GM18951 (cell line): ENCODE measurements around the gene SAMMSON.

Source experiments
- POLR2A ChIP-seq: IDR thresholded peaks from 4 replicates; pipeline ENCODE4 v1.6.1; 2011; ENCODE audit warnings: mild to moderate bottlenecking; ENCODE audit not compliant: insufficient read length, insufficient read depth; ENCODE audit errors: extremely low read depth
- in situ Hi-C: fragments of 300-500 bp; cut with MboI; formaldehyde crosslinking; loops from one replicate; pipeline ENCODE4 v1.12.0; 2022; ENCODE audit warnings: low sequenced_read_pairs, mixed read lengths, inconsistent platforms; ENCODE audit not compliant: unreplicated experiment

Gene SAMMSON

DNA sequence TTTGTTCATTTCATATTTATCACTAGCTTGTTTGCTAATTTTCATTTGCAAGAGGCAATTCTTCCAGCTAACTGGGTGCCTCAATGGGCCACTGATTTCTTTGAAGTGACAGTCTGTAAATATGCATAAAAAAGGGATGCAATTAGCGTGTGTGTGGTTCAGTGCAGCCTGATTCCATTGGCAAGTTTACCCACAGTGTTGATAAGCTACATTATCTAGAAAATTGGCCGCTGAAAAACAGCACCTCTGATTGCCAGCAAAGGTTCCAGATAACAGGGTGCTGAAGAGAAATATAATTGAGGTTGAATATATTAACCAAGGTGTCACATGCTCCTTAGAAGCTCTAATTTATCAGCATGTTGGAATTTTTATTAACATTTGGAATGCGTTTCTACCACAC, 76.9 kb downstream of the SAMMSON start:
- in situ Hi-C loops = no loop called here
- no peak for TF ChIP-seq POLR2A

GRCh38 chr3:70078778-70079177, 79.2 kb downstream of the SAMMSON start:
- TF ChIP-seq POLR2A = no peak
- in situ Hi-C loops = no loop called here

DNA sequence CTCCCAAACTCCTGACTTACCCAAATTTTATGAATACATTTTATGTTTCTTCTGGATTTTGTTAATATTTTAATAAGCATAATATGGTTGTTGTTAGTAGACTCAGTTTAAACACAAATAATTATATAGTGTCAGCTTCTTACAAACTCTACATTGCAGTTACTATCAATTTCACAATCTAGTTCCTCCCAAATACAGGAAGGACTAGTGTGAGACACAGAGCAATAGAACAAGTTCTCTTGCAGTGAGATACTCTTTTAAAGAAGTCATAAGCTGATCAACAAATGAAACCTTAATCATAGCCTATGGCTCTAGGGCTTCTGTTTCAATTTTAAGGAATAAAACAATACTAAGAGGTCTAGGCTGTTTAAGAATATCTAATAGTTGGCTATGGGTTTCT, 86.1 kb downstream of the SAMMSON start:
- TF ChIP-seq POLR2A = no peak
- in situ Hi-C loops = no loop called here

DNA sequence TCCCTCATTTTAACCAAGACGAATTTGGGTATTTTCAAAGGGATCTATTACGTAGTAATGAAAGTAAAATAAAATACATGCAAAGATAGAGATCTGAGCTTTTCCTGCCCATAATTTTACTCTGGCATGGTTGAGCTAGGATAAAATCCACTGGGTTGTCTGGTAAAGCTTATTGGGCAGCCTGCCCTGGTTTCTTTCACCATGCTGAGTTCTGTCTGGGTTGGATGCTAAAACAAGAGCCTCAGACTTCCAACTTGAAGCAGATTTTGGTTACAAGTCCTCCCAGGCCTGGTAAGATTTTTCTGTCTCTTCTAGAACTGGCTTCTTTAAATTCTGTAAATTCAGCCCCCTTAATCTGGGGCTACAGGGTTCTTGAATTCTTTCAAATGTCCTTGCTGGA, 86.8 kb downstream of the SAMMSON start:
- in situ Hi-C loops = no loop called here
- no peak for TF ChIP-seq POLR2A

DNA sequence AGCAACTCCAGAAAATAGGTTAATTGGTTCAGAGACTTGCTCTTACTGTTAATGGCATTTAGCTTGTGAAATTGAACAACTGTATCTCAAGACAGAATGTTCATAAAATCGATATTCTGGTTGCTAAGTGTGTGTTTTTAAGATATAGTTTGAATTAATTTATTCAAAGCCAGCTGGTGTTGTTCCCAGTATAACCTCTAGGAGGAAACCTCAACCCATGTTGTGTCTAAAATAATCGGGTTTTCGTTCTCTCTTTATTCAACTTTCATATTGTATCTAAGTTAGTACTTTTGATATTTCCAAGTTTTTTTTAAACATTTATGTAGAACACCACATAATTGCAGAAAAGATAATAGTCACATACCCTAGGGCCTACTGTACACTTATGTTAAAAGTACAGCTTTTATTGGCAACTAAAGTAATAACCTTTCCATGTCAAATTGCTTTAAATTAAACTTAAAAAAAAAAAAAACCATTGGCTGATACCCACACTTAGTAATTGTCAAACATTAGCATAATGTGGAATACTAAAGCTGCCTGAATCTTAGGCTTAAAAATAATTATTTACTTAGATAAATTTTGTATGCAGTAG, 90.9 kb downstream of the SAMMSON start:
- in situ Hi-C loops = no loop called here
- TF ChIP-seq POLR2A = no peak

GRCh38 chr3:70094197-70094596, 94.7 kb downstream of the SAMMSON start:
- in situ Hi-C loops = no loop called here
- no peak for TF ChIP-seq POLR2A

DNA sequence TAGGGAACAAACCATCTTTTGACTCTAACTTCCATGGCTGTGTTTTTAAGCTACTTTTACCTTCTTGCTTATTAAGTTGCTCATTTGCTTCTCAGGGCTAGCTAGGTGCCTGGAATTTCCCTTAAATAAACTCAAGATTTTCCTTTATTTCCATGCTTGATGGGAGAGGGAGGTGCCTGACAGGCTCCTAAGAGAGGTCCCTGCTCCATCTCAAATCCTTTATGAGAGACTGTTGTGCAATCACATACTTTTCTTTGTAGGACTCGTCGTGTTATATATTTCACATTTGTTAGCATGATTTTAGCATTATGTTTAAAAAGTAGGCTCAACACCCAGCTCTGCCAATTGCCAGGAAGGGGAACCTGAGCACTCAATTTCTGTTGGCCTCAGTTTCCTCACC, 95.7 kb downstream of the SAMMSON start:
- in situ Hi-C loops = no loop called here
- TF ChIP-seq POLR2A = no peak

- in situ Hi-C loops = no loop called here
- TF ChIP-seq POLR2A = no peak
Measured at GRCh38 chr3:70096376-70097066, 97.0 kb downstream of the SAMMSON start.

GRCh38 chr3:70097084-70097483, 97.6 kb downstream of the SAMMSON start:
- in situ Hi-C loops = no loop called here
- no peak for TF ChIP-seq POLR2A

DNA sequence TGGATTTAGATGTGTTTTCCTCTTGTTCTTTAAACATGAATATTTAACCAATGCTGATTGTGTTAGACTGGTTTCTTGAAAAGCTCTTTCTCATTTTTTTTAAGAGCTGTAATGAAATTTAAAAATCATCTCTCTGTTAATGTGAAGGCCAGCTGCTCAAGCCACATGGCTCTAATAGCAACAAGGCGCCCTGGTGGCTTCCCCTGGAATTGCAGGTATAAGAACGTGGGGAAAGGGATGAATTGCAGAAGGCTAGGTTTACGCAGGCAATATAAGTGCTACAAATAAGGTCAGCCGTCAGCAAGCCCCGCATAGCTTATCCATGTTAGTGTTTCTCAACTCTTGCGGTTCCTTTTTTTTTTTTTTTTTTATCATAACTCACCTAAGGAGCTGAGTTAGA, 108.5 kb downstream of the SAMMSON start:
- in situ Hi-C loops = loop anchor here (25.0 kb wide), 1 partner anchor 254 kb away; no protein-coding TSS in a partner anchor
- no peak for TF ChIP-seq POLR2A

- TF ChIP-seq POLR2A = no peak
- in situ Hi-C loops = loop anchor here (25.0 kb wide), 1 partner anchor 254 kb away; no protein-coding TSS in a partner anchor
Measured at GRCh38 chr3:70108546-70108945, 109.0 kb downstream of the SAMMSON start.

- in situ Hi-C loops = loop anchor here (25.0 kb wide), 1 partner anchor 252 kb away; no protein-coding TSS in a partner anchor
- TF ChIP-seq POLR2A = no peak
Measured at GRCh38 chr3:70110066-70110465, 110.5 kb downstream of the SAMMSON start.

DNA sequence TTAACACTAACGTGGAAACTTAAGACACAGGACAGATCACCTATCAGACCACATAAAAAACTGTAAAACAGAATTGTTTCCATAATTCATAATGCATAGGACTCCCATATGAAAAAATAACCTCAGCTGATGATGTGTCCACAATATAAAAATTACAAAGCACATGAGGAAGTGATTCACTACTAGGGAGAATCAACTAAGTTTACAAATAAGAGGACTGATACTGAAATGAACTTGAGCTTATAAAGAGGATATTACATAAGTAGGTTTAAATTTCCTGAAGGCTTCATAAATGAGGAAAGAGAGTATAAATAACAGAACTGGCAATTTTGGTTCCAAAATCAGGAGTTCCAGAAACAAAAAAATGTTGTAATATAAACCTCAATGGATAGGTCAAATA, 111.9 kb downstream of the SAMMSON start:
- in situ Hi-C loops = loop anchor here (25.0 kb wide), 1 partner anchor 251 kb away; no protein-coding TSS in a partner anchor
- no peak for TF ChIP-seq POLR2A

DNA sequence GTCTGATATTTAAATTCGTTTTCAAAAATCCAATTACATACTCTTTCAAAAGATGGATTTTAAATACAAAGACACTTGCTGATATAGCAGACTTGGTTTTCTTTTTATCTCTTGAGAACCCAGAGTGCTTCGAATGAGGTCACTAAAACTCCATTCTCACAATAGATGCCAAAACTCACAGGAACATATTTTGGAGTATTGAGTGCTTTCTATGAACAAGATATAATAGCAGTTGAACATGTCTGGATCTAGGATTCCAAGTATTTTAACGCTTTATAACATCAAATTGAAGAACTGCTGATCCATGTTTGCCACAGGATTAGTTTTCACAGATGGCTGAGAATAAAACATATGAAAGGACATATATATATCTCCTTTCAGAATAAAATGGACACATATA, 113.2 kb downstream of the SAMMSON start:
- in situ Hi-C loops = loop anchor here (25.0 kb wide), 1 partner anchor 250 kb away; no protein-coding TSS in a partner anchor
- no peak for TF ChIP-seq POLR2A

DNA sequence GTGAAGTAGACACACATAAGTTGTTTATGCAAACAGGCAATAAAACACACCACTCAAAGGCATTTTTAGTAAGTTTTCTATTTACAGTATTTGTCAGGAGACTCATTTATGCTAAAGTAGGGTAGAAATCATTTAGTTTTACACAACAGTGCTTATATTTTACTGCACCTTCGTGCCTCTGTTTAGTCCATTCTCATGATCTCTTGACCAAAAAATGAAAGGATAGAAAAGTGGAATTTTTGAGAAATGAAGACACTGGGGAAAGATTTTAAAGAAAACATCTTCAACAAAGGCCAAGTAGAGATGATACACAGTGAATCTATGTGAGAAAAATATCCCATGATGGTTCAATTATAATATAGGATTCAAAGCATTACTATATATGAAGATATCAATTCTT, 114.9 kb downstream of the SAMMSON start:
- in situ Hi-C loops = loop anchor here (25.0 kb wide), 1 partner anchor 248 kb away; no protein-coding TSS in a partner anchor
- no peak for TF ChIP-seq POLR2A

DNA sequence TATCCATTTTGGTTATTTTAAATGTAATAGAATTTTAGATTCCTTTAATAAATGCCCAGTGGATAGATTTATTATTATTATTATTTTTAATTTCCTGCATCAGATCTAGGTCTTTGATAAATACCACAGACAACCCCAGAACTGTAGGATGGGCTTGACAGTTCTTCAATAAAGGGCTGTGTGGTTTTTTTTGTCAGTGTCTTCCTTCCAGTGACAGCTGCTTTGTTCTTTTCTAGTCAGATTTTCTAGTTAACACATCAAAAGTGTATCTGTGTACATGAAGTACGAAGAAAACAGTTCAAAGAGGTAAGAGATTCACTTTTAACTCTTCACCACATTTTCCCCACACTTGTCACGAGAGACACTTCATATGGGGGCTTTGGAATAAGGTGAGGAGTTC, 120.3 kb downstream of the SAMMSON start:
- in situ Hi-C loops = loop anchor here (25.0 kb wide), 1 partner anchor 242 kb away; no protein-coding TSS in a partner anchor
- TF ChIP-seq POLR2A = no peak
